ENCODE measurements around the gene COL23A1.

COL23A1 gene

DNA sequence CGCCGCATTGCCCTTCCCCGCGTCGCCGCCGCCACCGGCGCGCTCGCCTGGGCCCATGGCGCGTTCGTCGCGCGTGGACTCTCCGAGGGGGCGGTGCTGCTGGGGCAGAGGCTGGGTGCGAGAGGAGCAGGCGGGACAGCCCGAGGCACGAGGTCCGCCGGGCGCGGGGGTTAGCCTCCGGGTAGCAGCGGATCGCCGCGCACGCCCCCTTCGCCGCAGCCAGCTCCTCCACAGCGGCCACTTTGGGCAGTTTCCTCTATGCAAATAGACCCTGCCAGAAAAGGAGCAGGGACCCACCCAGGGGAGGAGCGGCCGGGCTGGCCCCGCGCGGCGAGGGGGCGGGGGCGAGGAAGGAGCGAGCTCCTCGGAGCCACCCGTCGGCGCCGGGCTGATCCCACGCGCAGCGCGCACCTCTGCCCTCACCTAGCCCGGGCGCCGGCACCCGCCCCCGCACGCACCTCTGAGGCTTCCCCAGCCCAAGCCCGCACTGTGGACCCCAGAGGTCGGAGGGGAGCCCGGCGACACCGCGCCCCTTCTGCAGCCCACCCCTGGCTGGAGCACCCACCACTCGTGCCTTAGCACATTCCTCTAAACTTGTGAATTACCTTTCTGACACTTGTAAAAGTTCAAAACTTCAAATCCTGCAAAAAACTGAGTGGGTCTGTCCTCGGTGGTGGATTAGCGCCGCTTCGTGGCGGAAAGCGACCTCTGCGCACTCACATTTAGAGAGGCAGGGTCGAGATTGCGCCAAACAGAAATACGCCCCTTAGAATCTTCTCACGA is at the start of gene COL23A1:
COL23A1 (minus strand) TSS at position 253 of the 783 bp plus-strand sequence.
- in situ Hi-C loops (cut with MboI; ENCODE audit: low sequenced_read_pairs) = no loop called here

DNA sequence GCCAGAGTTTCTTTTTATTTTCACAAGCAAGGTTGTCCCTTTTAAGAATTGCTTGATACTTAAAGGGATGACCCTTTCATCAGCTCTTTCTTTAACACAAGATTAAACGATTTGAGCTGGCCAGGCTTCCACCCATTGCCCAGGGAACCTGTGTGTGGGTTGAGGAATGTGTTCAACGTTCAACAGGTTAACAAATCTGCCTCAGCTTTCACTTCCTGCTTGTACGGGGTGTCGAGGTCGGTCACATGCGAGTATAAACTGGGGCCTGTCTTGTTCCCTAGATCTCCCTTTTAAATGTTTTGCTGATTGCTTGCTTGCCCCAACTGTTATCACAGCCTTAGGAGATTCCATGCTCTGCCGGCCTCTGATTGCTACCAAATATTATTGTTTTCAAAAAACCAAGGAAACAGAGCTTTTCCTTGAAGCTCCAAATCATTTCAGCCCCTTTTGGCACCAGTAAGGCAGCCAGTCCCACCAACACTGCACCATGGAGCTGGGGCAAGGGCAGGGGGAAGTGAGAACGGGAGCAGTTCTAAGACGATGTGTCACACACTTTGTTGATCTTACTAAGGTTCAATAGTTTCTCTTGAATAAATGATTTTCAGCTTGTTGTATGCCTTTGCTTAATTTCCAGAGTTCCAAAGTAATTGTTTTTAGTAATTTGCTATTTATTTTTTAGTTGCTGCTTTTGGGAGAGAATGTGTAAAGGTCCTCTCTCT is 47.3 kb upstream of the COL23A1 start:
- in situ Hi-C loops (cut with MboI; ENCODE audit: low sequenced_read_pairs) = no loop called here

DNA sequence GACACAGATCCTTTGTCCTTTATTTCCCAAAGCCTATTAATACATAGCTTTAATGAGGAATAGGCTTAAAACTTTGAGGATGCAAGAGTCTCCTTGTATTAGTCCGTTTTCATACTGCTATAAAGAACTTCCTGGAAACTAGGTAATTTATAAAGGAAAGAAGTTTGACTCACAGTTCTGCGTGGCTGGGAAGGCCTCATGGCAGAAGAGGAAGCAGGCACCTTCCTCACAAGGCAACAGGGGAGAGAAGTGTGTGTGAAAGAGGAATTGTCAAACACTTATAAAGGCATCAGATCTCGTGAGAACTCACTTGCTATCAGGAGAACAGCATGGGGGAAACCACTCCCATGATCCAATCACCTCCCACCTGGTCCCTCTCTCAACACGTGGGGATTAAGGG is 42.1 kb upstream of the COL23A1 start:
- in situ Hi-C loops (cut with MboI; ENCODE audit: low sequenced_read_pairs) = no loop called here

DNA sequence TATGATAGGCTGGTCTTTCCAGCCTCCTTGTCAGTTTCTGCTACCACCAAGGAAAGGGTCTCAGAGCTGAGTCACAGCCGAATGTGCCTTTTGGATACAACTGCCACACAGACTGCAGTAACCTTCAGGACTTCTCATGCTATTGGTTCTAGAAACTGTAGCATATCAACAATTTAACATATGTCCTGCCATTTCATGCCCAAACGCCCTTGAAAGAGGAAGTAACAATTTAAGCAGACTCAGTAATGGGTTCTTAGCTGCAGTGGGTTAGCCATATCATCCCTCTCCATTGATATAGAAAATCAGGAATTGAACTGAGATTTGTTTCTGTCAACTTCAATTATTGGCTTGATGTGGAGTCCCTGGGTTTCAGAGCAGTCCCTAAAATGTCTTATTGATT is 40.8 kb upstream of the COL23A1 start:
- in situ Hi-C loops (cut with MboI; ENCODE audit: low sequenced_read_pairs) = no loop called here

DNA sequence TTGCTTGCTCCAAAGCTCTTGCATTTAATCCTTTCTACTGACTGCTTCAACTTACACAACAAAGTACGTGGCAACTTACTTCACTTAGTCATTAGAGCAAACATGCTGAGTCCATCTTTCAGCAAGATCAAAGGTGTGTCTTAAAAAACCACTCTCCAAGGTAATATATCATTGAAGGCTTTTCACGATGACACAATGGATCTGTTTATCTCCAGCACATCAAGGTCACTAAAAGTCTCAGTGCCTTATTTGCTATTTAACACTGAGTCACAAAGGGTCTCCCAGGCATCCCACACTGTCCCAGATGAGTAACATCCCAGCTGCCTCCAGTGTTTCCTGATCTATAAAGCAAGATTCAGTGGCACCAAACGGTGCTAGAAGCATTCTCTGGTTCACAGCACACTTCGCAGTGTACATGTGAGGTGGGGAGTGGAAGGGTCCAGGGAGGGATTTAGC is 40.3 kb upstream of the COL23A1 start:
- in situ Hi-C loops (cut with MboI; ENCODE audit: low sequenced_read_pairs) = no loop called here

DNA sequence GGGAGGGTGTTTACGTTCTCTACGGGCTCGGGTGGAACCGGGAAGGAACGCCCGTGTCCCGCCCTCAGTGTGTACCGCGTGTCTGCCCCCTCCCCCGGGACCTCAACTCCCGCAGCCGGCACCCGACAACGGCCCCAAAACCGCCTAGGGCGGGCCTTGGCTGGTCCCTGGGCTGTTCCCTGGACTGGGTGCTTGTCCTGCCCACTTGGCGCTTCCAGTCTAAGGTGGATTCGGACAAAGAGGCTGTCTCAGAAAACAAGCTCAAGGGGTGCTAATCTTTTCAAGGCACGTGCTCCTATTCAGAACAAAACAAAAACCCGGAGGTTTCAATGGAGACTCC is 37.0 kb upstream of the COL23A1 start:
- in situ Hi-C loops (cut with MboI; ENCODE audit: low sequenced_read_pairs) = no loop called here

DNA sequence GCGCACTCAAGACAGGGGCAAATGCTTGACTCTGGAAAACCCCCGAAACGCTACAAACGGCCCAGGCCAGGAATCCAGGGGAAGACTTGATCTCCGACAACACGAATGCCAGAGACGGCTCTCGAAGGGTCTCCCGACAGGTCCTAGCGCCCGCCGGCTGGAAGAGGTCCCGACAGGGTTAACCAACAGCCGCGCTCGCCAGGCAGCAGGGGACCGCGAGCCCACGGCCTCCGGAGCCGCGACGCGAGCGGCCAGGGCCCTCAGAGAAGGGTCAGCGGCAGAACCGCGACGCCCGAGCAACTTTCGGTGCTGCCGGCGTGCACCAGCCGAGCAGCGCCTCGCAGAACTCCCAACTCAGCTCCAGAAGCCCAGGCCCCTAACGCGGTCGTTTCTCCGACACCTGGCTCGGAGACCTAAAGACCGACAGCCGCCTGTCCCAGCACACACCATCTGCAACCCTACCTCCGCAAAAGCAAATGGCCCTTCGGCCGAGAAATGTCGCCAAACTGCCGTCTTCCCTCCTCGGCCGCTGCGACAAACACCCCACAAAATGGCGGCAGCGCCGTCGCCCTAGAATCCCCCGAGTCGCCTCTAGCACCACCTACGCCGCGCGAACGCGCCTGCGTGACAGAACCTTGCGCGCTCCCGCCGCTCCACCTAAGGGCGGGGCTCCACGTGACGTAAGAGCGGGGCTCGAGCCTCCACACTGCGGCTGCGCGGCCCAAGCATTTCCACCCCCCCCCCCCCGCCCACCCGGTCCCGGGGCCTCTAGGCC is 36.5 kb upstream of the COL23A1 start, which contains the start of gene CLK4:
CLK4 (minus strand) TSS at position 567 of the 775 bp plus-strand sequence. CDS start 3,634 bp downstream, outside the sequence.
- in situ Hi-C loops (cut with MboI; ENCODE audit: low sequenced_read_pairs) = no loop called here

DNA sequence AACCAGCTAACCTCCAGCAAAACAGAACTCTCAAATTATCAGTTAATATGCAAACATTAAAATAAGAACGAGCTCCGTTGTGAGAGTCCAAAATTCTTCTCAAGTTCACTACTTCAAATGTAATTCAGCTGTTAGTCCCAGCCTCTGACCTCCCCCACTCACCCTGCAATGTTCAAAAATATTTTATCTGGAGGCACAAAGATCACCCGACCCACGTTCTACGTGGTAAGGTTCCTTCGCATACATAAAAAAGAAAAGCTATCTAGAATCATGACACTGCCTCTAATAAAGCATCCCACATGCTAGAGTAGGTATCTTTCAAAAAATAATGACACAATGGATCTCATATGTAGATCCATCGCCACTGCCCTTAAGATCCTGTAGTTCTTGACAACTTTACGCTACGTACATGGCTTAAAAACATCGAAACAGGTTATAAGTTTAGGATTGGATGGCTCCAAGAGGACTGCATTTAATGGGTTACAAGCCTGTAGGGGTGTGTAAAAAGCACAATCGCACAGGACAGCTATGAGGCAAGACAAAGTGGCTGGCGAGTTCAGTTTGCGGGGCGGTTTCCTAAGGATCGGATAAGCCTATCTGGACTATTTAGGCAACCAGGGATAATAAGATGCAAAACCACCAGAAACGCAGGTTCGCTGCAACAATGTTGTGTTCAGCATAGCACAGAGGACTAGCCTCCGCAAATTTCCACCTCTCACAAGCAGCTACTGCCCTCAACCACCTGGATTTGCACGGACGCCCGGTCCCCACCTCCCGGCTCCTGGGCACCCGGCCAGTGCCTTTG is 35.7 kb upstream of the COL23A1 start:
- in situ Hi-C loops (cut with MboI; ENCODE audit: low sequenced_read_pairs) = no loop called here

DNA sequence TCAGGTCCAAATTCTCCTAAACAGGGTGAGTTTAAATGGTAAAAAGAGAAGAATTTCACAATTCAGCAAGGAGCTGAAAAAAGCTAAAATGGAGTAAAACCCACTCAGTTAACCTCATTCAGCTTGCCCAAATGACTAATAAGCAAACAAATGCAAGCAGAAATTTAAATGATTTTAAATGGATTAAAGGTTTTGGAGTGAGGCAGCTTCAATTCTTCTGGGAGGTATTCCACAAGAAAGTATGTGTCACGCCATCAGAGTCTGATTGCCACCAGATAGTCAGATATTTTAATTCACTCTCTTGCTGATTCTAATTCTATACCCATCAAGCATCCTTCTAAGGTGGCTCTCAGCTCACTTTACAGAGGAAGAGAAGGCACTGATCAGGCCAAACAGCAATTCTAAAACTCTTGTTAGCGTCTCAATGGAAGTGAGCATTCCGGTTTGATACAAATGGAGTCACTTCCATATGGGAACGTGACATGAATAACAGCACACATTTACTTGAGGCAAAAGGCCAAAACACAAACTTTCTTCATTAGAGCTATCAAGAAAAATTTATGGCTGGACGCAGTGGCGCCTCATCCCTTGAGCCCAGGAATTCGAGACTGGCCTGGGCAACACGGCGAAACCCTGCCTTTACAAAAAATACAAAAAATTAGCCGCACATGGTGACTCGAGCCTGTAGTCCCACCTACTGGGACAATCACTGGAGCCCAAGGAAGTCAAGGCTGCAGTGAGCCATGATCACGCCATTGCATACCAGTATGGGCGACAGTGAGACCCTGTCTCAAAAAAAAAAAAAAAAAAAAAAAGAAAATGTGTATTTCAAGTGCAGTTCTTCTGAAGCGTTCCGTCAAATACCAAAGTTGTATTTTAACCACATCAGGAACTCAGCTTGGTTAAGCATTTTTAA is 34.7 kb upstream of the COL23A1 start:
- in situ Hi-C loops (cut with MboI; ENCODE audit: low sequenced_read_pairs) = no loop called here

DNA sequence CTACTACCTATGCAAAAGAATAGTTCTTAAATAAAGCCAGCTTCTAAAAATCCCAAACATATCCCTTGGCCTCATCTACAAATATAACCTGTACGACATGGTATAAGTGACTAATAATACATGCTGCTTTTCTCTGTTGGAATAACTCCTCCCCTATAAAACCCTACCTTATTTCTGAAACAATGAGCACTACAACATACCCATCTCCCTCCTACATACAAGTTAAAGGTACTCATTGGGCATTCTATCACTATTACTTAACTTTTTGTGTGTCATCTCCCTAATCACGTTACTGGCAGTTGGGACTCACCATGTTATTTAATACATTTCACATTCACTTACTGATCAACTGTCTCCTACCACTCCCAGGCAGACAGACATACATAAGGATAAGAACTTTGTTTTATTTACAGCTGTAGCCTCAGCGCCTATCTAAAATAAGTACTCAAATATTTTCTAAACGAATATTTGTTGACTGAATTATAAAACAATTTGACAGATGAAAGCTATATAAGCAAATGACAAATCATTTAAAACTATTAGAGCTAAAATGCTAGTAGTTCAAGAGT is 32.6 kb upstream of the COL23A1 start:
- in situ Hi-C loops (cut with MboI; ENCODE audit: low sequenced_read_pairs) = no loop called here

DNA sequence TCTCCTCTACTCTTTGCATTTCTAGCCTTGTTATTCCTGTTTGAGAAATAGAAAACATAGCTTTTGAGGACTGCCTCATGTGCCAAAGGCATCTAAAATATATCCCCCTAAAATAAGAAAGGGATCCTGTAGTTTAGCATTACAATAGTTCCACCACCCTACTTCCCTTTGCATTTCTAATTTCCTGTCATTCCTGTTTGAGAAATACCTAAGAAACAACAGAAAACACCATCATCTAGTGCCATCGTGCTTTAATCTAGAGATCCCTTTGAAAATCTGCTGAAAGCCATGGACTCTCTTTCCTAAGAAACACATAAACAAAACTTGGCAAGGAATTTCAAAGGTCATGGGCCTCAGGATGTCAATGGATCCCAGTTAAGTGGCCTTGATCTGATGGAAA is 29.2 kb upstream of the COL23A1 start:
- in situ Hi-C loops (cut with MboI; ENCODE audit: low sequenced_read_pairs) = no loop called here

DNA sequence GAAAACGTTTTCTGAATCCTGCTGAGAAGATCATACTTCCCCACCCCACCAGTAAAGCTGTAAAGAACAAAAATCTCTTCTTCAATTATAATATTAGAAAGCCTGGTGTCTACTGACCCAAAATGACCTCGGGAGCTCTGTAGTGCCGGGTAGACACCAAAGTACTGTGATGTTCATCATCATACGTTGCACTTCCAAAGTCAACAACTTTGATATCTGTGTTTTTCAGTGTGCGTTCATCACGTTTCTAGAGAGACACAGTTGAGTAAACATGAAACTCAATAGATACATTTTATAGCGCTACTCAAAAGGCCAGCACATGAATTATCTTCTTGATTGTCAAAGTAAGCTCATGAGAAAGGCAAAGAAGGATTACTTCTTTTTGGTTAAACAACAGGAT is 22.1 kb upstream of the COL23A1 start:
- in situ Hi-C loops (cut with MboI; ENCODE audit: low sequenced_read_pairs) = no loop called here

DNA sequence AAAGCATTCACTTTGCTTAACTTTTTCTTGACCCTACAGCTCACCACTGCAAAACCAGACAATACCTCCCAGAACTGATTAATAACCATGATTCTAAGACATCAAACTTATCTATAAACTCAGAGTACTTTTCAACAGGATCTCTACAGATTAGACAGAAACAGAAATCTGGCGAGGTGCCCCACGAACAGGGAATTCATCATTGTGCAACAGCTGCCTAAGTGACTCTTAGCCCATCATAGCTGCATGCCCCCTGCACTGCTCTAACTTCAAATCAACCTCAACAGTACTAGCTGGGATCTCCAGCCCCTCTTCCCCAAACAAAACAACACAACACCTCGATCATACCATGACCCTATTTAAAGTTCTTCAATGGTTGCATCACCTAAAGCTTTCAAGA is 16.1 kb upstream of the COL23A1 start:
- in situ Hi-C loops (cut with MboI; ENCODE audit: low sequenced_read_pairs) = no loop called here

DNA sequence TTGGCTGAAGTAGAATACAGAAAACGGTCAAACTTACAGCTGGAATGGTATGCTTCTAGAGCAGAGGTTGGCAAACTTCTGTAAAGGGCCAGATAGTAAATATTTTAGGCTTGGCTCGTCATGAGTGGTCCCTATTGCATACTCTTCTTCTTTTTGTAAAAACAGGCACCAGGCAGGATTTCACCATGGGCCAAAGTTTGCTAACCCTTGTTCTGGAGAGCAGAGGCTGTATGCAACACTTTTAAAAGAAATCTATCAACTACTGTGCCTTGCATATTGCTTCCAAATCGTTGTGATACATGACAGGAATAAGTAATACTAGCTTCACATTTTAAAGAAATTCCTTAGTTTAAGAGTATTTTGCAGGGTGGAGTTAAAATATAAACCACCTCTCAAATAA is 15.6 kb upstream of the COL23A1 start:
- in situ Hi-C loops (cut with MboI; ENCODE audit: low sequenced_read_pairs) = no loop called here

DNA sequence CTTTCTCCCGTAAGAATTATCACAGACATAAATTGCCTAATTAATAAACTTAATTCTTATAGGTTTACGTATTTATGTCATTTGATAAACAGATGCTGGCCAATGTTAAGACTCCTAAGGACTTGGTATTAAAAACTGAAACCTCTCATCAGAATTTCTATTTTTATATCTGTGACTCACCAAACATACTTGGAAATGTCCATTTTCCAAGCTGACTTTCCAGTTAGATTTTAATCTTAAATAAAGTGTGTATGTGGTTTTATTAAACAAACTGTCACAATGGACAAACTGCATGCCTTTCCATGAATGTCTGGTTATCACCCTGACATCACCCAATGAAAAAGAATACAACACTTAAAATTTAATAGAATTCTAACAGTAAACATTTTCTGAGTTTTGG is 12.6 kb upstream of the COL23A1 start:
- in situ Hi-C loops (cut with MboI; ENCODE audit: low sequenced_read_pairs) = no loop called here

DNA sequence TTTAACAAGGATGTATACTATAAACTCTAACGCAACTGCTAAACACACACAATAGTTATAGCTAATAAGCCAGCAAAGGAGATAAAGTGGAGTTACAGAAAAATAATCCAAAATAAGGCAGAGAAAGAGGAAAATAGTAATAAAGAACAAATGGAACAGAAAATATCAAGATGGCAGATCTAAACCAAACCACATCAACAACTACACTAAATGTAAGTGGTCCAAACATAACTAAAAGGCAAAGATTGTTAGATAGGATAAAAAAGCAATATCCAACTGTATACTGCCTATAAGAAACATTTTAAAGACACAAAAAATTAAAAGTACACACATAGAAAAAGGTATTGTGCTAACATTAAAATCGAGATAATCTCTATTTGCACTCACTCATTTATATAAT is 5.6 kb upstream of the COL23A1 start:
- in situ Hi-C loops (cut with MboI; ENCODE audit: low sequenced_read_pairs) = no loop called here

DNA sequence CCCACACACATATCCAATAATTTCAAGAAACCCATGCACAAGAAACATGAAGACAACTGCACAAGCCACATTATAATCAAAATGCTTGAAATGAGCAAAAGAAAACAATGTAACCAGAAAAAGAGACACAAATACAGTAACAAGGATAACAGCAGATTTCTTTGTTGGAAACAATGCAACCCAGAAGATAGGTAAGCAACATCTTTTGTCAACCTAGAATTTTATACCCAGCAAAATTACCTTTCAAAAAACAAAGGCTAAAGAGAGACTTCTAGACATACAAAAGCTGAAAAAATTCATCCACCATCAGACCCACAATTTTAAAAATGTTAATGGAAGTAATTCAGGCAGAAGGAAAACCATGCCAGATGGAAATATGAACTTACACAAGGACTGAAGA is 5.0 kb upstream of the COL23A1 start:
- in situ Hi-C loops (cut with MboI; ENCODE audit: low sequenced_read_pairs) = no loop called here

DNA sequence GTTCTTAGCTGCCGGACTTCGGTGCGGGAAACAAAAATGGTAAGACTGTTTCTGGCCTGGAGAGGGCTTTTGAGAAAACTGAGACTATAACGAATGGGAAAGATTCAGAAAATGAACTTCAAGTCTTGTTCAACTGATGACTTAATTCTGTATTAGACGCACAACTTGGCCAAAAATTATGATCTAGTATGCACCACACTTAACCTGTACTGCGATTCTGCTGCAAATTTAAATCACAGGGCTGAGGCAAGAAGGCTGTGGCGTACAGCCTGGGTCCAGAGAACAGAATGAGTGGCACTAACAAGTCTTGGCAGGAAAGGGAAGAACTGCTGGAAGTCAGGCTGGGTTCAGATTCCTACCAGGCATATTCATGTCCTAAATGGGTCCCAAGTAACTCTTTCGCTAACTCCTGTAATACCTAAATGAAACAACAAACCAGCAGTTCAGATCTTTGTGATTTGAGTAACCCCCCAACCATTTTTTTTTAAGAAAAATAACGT is 781 bp upstream of the COL23A1 start:
- in situ Hi-C loops (cut with MboI; ENCODE audit: low sequenced_read_pairs) = no loop called here

Data from HL-60/S4 treated with phorbol 12-myristate 13-acetate at 8.2 ng/mL for 4 days and 3 days (cell line).